H1 (cell line): Measurements from ENCODE around the gene TLK1. TPM values are rescaled to one million over a fixed set of nuclear protein-coding genes. Genes with fewer than 3 reads are reported as not detected.

Experiments
- ATF2 ChIP-seq: IDR thresholded peaks from 2 replicates; pipeline ENCODE4 v1.6.1; 2012; ENCODE audit warnings: low read length, inconsistent platforms
- CBX5 ChIP-seq: fragments of 300-800, 300-1000 bp; sonication (generic); IDR thresholded peaks from 2 replicates; pipeline ENCODE4 v1.7.1; 2016; ENCODE audit warnings: antibody characterized with exemption, low read length, low read depth
- CTBP2 ChIP-seq: IDR thresholded peaks from 2 replicates; pipeline ENCODE4 v1.7.0; 2011; ENCODE audit warnings: borderline replicate concordance, mild to moderate bottlenecking, moderate library complexity, mixed read lengths, low read length; ENCODE audit not compliant: insufficient read depth, insufficient read length
- E2F6 ChIP-seq: IDR thresholded peaks from 2 replicates; pipeline ENCODE4 v1.6.1; 2012; ENCODE audit warnings: inconsistent platforms
- KDM4A ChIP-seq: IDR thresholded peaks from one replicate; pipeline ENCODE4 v1.7.1; 2012; ENCODE audit warnings: low read depth, mild to moderate bottlenecking, moderate library complexity, low read length, inconsistent platforms; ENCODE audit not compliant: severe bottlenecking
- polyA plus RNA-seq, 7 experiments: library from polyadenylated mRNA; depleted of rRNA in 3 of 7; stranded (reverse) in 5 of 7; unstranded in 2 of 7; fragments of >200 nt in 5 of 7; fragments of 200-250 nt in 2 of 7; gene quantifications; 1 replicate in 5 of 7; 2 replicates in 1 of 7; 4 replicates in 1 of 7; pipeline versions ENCODE4 v1.2.1 to v1.2.3, GENCODE V29; 2011 to 2013; ENCODE audit warnings: missing spikeins in 2 of 7, mixed read lengths in 2 of 7
- total RNA-seq: library from RNA; stranded (reverse); fragmentation: NEBNext Ultra II Directional; extraction: Animal tissue kit (Norgen Biotek cat#: 25700); gene quantifications from 2 replicates; pipeline ENCODE4 v1.2.1, GENCODE V29; 2021

Gene TLK1
- total and polyA plus RNA-seq, 2 of the 8 experiments (the other 6 are each of a cell fraction or from before 2014, with no cell fraction given) = 11.2 to 102 TPM

- TF ChIP-seq E2F6 = no peak
- no peak for TF ChIP-seq CTBP2
- no peak for TF ChIP-seq KDM4A
- no peak for TF ChIP-seq ATF2
- TF ChIP-seq CBX5 = no peak
These were observed 28.6 kb downstream of the TLK1 start (continued) for GRCh38 chr2:171132086-171132485.
